GM21381 (cell line): ENCODE measurements around the gene SYT8.

Source experiments
- ATAC-seq: cut with Tn5 transposase; IDR thresholded peaks from one replicate; pipeline ENCODE4 v1.9.1; 2021; ENCODE audit warnings: mild to moderate bottlenecking, moderate library complexity; ENCODE audit not compliant: unreplicated experiment

Gene SYT8

GRCh38 chr11:1857064-1857463, 22.3 kb downstream of the SYT8 start:
- ATAC-seq, result no peak

- ATAC-seq, result no peak
Measured at GRCh38 chr11:1858154-1858553, 23.4 kb downstream of the SYT8 start.

- no peak for ATAC-seq
Measured at GRCh38 chr11:1858576-1858975, 23.8 kb downstream of the SYT8 start.

- ATAC-seq, result no peak
Measured at GRCh38 chr11:1859004-1859403, 24.2 kb downstream of the SYT8 start.

GRCh38 chr11:1860108-1860507, 25.3 kb downstream of the SYT8 start:
- ATAC-seq, result no peak

GRCh38 chr11:1861435-1862411, 26.9 kb downstream of the SYT8 start:
- no peak for ATAC-seq

- ATAC-seq, result no peak
Measured at GRCh38 chr11:1862588-1863351, 28.0 kb downstream of the SYT8 start.

- ATAC-seq, result no peak
Measured at GRCh38 chr11:1863352-1864216, 28.8 kb downstream of the SYT8 start.

GRCh38 chr11:1864231-1864630, 29.4 kb downstream of the SYT8 start:
- ATAC-seq, result no peak

- ATAC-seq, result no peak
Measured at GRCh38 chr11:1864831-1865665, 30.3 kb downstream of the SYT8 start.

GRCh38 chr11:1866226-1866625, 31.4 kb downstream of the SYT8 start:
- ATAC-seq, result no peak

GRCh38 chr11:1866776-1867175, 32.0 kb downstream of the SYT8 start:
- no peak for ATAC-seq

- ATAC-seq, result no peak
Measured at GRCh38 chr11:1867381-1867780, 32.6 kb downstream of the SYT8 start.

GRCh38 chr11:1868056-1868635, 33.4 kb downstream of the SYT8 start:
- ATAC-seq, result no peak

GRCh38 chr11:1868636-1869291, 34.0 kb downstream of the SYT8 start:
- ATAC-seq, result no peak

- ATAC-seq, result no peak
Measured at GRCh38 chr11:1869427-1870325, 34.9 kb downstream of the SYT8 start.

- ATAC-seq, result no peak
Measured at GRCh38 chr11:1870326-1870696, 35.5 kb downstream of the SYT8 start.
